Omental fat pad (tissue), 4 donors: ENCODE data around the gene FYB1. TPM values are rescaled to one million over a fixed set of nuclear protein-coding genes. Genes with fewer than 3 reads are reported as not detected.

ENCODE experiments used
- ATAC-seq: fragments of 150-250 bp; one replicate; pipeline ENCODE4 v1.9.1; 2016; ENCODE audit warnings: mild to moderate bottlenecking, moderate library complexity; ENCODE audit not compliant: low FRiP score
- DNase-seq: peaks from one replicate; pipeline ENCODE4 v3.0.0-alpha.2; 2019; ENCODE audit warnings: low spot score
- total RNA-seq, 4 donors: library from RNA; depleted of rRNA; stranded (reverse); fragments of >200 nt; gene quantifications; one replicate each; pipeline ENCODE4 v1.1.0, GENCODE V29; 2016
- TF ChIP-seq, protein P1 (sequence below), 3 donors: fragments of 450-650 bp; IDR thresholded peaks; one replicate each; pipeline ENCODE4 v1.5.1; 2016 to 2017; ENCODE audit warnings: antibody characterized with exemption in 3 of 3, mild to moderate bottlenecking in 3 of 3, moderate library complexity in 2 of 3

The FYB1 gene
- total RNA-seq, 4 donors from 2014 or later: 13.2 to 46.2 (median 22.6) TPM

DNA sequence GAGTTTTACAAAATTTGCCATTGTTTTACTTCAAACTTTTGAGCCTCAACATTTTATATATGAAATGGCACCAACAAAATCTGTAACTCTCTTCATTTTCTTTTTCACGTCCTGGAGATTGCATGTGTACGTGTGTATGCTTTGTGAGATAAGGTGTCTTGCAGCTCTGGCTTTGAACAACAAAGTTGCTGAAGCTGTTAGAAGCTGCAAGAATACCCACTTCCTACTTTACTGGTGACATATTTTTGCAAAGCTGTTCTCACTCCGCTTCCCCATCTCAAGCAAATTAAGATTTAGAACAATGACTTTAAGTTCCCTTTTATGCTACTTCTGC is 41.8 kb downstream of the FYB1 start:
- TF ChIP-seq, protein P1, sequence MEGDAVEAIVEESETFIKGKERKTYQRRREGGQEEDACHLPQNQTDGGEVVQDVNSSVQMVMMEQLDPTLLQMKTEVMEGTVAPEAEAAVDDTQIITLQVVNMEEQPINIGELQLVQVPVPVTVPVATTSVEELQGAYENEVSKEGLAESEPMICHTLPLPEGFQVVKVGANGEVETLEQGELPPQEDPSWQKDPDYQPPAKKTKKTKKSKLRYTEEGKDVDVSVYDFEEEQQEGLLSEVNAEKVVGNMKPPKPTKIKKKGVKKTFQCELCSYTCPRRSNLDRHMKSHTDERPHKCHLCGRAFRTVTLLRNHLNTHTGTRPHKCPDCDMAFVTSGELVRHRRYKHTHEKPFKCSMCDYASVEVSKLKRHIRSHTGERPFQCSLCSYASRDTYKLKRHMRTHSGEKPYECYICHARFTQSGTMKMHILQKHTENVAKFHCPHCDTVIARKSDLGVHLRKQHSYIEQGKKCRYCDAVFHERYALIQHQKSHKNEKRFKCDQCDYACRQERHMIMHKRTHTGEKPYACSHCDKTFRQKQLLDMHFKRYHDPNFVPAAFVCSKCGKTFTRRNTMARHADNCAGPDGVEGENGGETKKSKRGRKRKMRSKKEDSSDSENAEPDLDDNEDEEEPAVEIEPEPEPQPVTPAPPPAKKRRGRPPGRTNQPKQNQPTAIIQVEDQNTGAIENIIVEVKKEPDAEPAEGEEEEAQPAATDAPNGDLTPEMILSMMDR (IDR thresholded peaks at IDR 0.05): no peak
- ATAC-seq: no peak
- no peak for DNase-seq

GRCh38 chr5:39176759-39177630 is 42.4 kb downstream of the FYB1 start:
- TF ChIP-seq, protein P1 (IDR thresholded peaks at IDR 0.05): no peak
- no peak for DNase-seq

DNA sequence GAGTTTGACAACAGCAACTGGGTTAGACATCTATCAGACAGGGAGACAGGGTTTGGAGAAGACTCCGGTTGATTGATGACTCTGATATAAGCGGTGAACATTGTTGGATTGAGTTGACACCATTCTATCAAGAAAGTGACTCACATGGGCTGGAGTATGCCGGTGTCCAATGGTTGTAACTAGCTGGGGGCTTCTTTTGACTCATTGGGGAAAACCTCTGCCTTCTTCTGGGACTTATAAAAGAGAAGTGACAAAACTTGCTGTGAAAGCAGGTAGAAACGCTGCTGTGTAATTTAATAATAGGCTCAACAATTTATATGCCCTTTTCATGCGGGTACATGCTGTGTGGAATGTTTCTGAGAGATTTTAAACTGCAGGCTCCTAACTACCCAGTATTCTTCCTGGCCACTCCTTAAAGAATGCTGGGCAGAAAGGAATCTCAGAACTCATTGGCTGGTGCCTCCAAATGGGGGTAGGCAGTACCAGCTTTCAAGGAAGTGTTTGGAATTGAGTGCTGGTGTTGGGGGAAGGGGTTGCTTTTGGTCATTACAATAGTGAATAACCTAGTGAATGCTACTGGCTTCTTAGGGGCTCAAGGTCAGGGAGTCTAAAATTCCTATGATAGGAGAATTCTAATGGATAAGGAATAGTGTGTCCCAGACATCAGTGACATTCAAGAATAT is 43.9 kb downstream of the FYB1 start:
- TF ChIP-seq, protein P1 (IDR thresholded peaks at IDR 0.05): no peak
- ATAC-seq (no peak), DNase-seq (no peak)

More at GRCh38 chr5:39176759-39177630, 42.4 kb downstream of the FYB1 start:
- no peak for ATAC-seq

DNA sequence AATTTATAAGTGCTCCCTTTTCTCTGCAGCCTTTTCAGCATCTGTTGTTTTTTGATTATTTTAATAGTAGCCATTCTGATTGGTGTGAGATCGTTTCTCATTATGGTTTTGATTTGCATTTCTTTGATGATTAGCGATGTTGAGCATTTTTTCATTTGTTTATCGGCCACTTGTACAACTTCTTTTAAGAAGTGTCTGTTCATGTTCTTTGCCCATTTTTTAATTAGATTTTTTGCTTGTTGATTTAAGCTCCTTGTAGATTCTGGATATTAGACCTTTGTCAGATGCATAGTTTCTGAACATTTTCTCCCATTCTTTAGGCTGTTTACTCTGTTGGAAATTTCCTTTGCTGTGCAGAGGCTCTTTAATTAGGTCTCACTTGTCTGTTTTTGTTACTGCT is 46.3 kb downstream of the FYB1 start:
- ATAC-seq (no peak), DNase-seq (no peak)
- TF ChIP-seq, protein P1 (IDR thresholded peaks at IDR 0.05): no peak

GRCh38 chr5:39172593-39172992 is 46.8 kb downstream of the FYB1 start:
- DNase-seq (no peak), ATAC-seq (no peak)
- TF ChIP-seq, protein P1 (IDR thresholded peaks at IDR 0.05): no peak

DNA sequence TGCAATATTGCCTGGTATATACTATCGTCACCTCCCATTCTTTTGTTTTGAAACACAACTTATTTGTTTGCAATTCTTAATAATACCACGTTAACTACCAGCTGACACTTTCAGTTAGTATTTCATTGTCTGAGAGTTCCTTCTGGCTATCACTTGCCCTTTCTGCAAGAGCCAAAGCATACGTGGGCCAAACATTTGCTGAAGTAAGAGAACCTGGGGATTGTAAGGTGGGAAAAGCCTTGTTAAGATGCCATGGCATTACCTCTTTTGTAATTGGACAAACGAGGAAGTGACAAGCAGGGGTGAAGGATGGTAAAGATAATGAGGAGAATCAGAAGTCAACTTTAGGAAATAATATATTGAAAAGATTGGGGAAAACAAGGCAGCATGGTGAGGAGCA is 47.7 kb downstream of the FYB1 start:
- ATAC-seq (no peak), DNase-seq (no peak)
- TF ChIP-seq, protein P1 (IDR thresholded peaks at IDR 0.05): no peak
